ENCODE data around the gene SGSM1.

SGSM1 gene

GRCh38 chr22:24805790-24806662 is at the start of gene SGSM1:
SGSM1 (plus strand) TSS chr22:24806211; CDS start chr22:24806326, 115 bp downstream.
- DNase-seq: peak; percentile 87

GRCh38 chr22:24758164-24758799 is 47.7 kb upstream of the SGSM1 start:
- DNase-seq: peak; percentile 77

- DNase-seq: no peak
These were observed 46.2 kb upstream of the SGSM1 start for GRCh38 chr22:24759765-24760164.

- peak; percentile 9 for DNase-seq
These were observed 45.2 kb upstream of the SGSM1 start for GRCh38 chr22:24760708-24761306.

GRCh38 chr22:24761888-24762675 is 43.9 kb upstream of the SGSM1 start:
- DNase-seq: no peak

GRCh38 chr22:24763872-24764485 is 42.0 kb upstream of the SGSM1 start:
- peak; percentile 46 for DNase-seq

GRCh38 chr22:24765166-24765565 is 40.8 kb upstream of the SGSM1 start:
- no peak for DNase-seq

- peak; percentile 55 for DNase-seq
These were observed 37.3 kb upstream of the SGSM1 start for GRCh38 chr22:24768537-24769374.

- peak; percentile 37 for DNase-seq
These were observed 33.4 kb upstream of the SGSM1 start for GRCh38 chr22:24772493-24773220.

- DNase-seq: no peak
These were observed 30.1 kb upstream of the SGSM1 start for GRCh38 chr22:24775769-24776492.

- no peak for DNase-seq
These were observed 29.5 kb upstream of the SGSM1 start for GRCh38 chr22:24776525-24776924.

GRCh38 chr22:24789516-24789915 is 16.5 kb upstream of the SGSM1 start:
- DNase-seq: no peak

- no peak for DNase-seq
These were observed 14.6 kb upstream of the SGSM1 start for GRCh38 chr22:24791362-24791761.

GRCh38 chr22:24796056-24796455 is 10.0 kb upstream of the SGSM1 start:
- DNase-seq: no peak

GRCh38 chr22:24796860-24797259 is 9.2 kb upstream of the SGSM1 start:
- no peak for DNase-seq

GRCh38 chr22:24801901-24802465 is 4.0 kb upstream of the SGSM1 start:
- DNase-seq: no peak

- peak; percentile 83 for DNase-seq
These were observed 2.9 kb upstream of the SGSM1 start for GRCh38 chr22:24803064-24803542.

- DNase-seq: no peak
These were observed 621 bp downstream of the SGSM1 start for GRCh38 chr22:24806663-24807001.

GRCh38 chr22:24807284-24807950 is 1.4 kb downstream of the SGSM1 start:
- no peak for DNase-seq
